UCSD-AML1 (cell line): ENCODE results near the gene PKN3.
"Not testable (repeated sequence)": the region's sequence is repeated elsewhere in the genome, so short reads cannot be mapped to it uniquely, and the experiment has no call there.

Experiments
- DNase-seq: peaks from one replicate; lab custom pipeline; 2025; ENCODE audit not compliant: unreplicated experiment; lab: John Stamatoyannopoulos, UW

The PKN3 gene

DNA sequence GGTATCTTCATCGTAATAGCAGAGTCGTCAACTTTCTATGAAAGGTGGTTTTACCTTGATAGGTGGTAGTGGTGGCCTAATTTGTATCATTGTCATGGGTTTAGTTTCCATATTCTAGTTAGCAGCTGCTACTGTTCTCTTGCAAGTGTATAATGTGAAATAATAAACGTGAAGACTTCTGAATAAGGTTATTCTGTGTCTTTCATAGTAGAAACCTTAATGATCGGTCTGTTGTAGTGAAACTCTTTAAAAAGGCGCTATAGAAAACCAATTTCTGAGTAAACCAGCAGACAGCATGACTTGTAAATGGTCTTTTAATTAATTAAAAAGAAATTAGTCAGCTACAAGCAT is 11.6 kb upstream of the PKN3 start:
- DNase-seq = no peak

DNA sequence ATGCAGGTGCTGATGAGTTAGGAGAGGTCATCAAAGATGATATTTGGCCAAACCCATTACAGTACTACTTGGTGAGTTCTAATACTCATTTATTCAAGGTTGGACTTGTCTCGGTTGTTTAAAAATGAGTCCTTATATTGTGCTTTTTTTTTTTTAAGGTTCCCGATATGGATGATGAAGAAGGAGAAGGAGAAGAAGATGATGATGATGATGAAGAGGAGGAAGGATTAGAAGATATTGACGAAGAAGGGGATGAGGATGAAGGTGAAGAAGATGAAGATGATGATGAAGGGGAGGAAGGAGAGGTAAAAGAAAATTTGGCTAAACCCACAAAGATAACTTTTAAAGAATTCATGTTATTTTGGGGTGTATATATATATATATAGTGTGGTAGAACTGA is 8.6 kb upstream of the PKN3 start:
- not testable (repeated sequence) for DNase-seq

DNA sequence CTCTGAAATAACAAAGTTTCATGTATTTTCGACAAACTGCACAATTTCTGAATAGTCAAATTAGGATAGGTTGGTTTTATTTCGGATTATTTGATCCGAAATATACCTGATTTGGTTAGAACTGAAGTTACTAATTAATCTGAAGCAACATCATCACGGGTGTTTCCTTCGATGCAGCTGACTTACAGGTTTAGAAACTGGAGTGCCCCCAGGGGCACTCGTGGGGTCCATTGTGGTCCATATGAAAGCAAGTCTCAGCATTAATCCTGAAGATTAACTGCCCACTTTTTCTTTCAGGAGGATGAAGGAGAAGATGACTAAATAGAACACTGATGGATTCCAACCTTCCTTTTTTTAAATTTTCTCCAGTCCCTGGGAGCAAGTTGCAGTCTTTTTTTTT is 8.0 kb upstream of the PKN3 start:
- DNase-seq = no peak

DNA sequence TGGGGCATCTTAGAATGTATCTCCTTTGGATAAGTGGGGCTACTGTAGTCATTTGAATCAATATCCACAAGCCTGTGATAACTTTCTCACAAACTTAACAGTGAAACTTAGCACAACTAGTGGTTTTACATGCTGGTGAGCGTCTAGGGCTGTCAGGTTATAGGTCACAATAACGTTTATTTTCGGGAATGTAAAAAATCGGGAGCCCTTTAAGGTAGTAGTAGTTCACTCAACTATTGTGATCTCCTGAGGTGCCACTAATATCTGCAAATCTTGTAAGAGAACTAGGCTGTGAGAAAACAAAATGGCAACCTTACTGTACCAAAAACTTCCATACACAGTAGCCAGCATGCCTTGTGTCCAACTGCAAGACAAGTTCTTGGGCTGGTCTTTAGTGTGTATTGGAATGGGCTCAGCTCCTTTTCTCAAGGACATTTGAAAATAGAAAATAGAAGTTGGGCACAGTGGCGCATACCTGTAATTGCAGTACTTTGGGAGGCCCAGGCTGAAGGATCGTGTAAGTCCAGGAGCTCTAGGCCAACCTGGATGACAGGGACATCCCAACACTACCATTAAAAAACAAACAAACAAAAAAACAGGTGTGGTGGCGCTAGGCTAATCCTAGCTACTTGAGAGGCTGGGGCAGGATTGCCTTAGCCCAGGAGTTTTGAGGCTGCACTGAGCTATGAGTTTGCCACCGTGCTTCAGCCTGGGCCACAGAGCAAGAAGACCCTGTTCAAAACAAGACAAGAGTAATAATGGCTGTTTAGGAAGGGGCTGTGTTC is 5.2 kb upstream of the PKN3 start:
- DNase-seq = no peak

DNA sequence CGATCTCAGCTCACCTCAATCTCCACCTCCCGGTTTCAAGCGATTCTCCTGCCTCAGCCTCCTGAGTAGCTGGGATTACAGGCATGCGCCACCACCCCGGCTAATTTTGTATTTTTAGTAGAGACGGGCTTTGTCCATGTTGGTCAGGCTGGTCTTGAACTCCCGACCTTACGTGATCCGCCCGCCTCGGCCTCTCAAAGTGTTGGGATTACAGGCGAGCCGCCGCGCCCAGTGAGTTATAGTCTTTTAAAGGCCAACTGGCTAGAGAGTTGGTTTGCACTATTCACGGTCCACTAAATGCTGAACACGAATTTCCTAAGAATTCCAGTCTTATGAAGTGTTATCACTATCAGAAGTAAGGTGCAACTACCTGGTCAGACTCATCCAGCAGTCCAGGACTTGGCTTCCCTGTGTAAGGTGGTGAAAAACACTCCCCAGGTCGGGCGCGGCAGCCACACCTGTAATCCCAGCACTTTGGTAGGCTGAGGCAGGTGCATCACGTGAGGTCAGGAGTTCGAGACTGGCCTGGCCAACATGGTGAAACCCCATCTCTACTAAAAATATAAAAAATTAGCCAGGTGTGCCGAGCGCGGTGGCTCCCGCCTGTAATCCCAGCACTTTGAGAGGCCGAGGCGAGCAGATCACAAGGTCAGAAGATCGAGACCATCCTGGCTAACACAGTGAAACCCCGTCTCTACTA is 3.1 kb upstream of the PKN3 start:
- not testable (repeated sequence) for DNase-seq

DNA sequence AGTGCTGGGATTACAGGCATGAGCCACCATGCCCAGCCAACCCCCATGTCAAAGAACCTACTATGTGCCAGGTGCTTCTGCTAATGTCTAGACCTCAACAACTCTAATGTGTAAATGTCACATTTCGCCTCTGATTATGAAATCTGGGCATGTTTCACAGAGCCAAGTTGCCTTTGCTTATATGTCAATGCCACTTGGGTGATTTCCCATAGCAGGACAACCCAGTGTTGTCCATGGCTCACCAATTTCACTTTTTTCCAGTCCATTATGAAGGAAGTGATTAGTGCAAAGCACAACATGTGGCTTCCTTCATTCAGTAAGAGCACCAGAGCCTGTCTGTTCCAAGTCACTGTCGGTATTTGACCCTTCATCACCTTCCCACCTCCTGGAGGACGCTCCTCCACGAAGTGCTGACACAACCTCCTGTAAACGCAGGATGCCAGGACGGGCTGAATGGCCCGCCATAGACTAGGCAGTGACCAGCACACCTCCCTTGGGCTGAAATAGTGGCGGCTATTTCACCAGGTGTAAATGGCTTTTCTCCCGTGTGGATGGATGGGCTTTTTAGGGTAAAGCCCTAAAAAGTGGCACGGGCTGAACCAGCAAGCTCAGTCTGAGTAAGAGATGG is 962 bp upstream of the PKN3 start:
- no peak for DNase-seq

DNA sequence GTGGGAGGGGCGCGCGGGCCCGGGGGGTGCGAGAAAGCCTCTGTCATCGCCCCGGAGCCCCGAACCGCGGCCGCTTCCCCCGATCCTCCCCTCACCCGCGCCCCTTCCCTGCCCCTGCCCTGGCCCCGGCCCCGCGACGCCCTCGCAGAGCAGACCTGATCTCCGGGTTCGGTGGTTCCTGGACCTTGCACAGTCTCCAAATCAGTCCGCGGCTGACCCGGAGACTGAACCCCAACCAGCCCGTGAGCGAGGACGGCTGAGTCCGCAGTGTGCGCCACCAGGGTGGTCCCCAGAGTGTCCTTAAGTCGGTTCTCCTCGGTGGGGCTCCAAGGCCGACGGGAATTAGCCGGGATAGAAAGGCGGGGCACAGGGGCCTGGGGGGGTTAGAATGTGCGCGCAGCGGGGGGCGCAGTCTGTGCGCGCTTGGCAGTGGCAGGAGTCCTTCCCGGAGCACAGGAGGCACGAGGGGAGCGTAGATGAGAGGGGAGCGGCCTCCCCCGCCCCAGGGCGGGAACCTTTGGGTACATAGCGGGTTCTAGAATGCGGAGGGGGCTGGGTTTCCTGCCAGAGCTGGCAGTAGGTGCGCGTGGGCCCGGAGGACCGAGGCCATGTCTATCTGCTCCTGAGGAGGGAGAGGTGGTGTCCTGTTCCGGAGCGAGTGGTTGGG is 779 bp downstream of the PKN3 start:
- DNase-seq = peak; percentile 64

DNA sequence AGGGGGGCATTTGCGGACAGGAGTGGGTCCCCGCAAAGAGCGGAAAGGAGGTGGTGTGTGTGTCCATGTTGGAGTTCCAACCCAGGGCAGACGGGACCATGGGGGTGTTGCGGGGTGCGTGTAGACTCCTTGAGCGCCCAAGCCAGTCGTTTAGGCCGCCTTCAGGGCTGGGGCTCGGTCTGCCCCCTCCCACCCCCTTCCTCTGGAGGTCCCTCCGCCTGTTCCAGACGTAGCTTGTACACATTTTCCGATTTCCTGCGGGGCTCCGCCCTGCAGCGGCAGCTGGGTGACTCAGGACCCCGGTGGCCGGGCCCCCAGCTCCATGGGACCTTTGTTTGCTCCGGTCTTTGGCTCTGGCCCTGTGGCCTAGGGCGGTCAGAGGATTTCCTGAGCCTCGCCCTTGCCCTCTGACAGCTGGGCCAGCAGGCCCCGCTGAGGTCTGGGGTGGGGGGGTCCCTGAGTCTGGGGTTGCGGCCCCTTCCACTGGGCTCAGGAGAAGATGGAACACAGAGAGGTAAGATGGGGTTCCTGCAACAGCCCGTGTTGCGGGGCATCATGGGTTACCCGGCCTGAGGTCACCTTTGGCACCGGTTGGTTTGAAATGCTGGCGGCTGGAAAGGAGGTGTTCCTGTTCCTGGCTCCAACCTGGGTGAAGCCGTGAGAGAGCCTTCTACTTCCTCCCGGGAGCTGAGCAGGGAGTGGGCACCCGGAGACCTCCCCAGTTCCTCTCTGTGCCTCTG is 1.5 kb downstream of the PKN3 start:
- DNase-seq = peak; percentile 64

DNA sequence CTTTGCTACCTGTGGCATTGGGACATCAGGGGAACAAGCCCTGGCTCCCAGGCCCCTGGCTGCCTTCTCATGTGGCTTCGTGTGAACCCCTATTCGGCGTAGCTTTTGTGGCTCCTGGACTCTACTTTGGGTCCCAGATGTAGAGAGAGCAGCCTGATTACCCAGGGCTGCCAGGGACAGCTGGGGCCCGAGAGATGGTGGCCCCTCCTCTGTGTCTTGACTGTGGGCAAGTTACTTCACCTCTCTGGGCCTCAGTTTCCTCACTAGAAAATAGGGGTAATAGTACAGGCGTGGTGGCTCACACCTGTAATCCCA is 2.0 kb downstream of the PKN3 start:
- no peak for DNase-seq

DNA sequence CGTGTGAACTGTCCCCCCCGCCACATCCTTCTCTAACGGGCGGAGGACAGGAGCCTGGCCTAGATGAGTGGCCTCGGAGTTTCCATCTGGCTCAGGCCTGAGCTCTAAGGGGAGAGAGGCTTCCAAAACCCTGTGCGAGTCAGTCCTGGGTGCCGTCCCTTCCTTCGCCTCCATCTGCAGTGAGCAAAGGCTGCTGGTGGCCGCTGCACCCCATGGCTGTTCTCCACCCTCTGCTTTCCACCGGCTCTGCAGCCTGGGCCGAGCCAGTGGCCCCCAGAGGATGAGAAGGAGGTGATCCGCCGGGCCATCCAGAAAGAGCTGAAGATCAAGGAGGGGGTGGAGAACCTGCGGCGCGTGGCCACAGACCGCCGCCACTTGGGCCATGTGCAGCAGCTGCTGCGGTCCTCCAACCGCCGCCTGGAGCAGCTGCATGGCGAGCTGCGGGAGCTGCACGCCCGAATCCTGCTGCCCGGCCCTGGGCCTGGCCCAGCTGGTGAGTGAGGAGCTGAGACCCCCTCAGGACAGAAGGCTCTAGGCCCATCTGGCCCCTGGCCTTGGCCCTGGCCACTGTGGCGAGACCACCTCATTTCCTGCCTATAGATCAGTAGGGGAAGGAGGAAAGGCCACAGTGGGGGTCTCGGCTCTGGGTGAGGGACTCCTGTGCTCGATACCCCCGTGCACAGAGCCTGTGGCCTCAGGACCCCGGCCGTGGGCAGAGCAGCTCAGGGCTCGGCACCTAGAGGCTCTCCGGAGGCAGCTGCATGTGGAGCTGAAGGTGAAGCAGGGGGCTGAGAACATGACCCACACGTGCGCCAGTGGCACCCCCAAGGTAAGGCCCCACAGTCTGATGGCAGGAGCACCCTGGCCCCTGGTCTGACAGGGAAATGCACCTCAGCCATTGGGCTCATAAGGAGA is 3.0 kb downstream of the PKN3 start:
- no peak for DNase-seq

DNA sequence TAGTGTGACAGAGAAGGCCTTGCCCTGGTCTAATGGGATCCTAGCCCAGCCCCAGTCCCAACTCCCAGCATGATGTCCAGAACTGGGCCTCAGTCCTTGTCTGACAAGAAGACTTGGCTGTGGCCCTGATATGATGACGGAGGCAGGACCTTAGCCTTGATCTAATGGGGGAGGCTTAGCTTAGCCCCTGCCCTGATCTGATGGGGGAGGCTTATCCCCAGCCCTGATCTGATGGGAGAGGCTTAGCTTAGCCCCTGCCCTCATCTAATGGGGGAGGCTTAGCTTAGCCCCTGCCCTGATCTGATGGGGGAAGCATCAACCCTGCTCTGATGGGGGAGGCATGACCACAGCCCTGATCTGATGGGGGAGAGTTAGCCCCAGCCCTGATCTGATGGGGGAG is 3.7 kb downstream of the PKN3 start:
- DNase-seq = no peak

DNA sequence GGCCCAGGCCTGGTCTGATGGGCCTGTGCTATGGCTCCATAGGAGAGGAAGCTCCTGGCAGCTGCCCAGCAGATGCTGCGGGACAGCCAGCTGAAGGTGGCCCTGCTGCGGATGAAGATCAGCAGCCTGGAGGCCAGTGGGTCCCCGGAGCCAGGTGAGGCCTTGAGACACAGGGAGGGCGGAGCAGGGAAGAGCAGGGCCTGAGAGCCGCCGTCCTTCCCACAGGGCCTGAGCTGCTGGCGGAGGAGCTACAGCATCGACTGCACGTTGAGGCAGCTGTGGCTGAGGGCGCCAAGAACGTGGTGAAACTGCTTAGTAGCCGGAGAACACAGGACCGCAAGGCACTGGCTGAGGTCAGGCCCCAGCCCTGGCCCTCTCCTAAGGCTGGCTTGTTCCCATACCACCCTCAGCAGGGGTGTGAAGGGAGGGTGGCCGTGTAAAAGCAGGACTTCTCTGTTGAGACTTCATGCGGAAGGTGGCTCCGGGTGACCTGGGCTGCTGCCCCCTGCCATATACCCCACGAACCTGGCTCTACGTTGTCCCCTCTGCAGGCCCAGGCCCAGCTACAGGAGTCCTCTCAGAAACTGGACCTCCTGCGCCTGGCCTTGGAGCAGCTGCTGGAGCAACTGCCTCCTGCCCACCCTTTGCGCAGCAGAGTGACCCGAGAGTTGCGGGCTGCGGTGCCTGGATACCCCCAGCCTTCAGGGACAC is 4.5 kb downstream of the PKN3 start:
- DNase-seq = no peak

DNA sequence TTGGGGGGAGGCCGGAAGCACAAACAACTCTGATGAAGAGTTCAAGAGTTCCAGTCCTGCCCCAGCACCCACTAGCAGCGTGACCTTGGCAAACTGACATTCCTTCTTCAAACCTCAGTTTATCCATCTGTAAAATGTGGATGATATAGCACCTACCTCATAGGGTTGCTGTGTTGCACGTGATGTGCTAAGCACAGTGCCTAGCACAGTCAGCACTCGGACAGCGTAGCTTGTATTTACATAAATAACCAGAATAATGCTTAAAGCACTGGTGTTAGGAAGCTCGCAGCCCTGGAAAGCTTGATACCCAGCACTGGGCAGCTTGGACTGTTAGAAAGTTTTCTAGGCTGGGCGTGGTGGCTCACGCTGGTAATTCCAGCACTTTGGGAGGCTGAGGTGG is 5.1 kb downstream of the PKN3 start:
- DNase-seq = no peak

DNA sequence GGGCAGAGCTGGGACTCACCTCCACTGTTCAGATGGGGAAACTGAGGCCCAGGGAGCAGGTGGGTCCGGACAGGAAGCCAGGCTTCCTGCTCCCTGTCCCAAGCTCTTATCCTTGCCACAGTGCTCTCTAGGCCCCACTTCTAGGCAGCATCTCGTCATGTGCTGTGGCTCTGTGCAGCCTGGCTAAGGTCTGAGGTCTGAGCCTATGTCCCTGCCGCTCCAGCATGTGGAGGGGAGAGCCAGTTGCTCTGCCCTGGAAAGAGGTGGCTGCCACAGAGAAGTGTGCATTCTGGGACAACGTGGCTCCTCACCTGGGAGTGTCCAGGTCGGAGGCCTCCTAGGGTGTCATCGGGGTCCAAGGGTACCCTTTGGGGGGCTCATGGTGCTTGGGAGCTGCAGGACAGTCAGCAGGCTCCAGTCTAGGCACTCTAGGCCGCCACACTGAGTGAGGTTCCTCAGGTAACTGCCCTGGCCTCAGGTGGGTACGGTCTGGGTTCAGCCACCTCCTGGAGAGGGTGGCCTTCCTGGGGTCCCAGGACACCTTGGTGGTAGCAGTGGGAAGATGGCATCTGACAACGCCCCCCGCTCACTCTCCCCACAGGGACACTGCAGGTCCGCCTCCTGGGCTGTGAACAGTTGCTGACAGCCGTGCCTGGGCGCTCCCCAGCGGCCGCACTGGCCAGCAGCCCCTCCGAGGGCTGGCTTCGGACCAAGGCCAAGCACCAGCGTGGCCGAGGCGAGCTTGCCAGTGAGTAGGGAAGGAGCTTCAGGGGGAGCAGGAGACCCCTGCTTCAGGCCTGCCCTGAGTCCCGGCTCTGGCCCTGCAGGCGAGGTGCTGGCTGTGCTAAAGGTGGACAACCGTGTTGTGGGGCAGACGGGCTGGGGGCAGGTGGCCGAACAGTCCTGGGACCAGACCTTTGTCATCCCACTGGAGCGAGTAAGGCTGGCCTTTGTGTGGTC is 10.4 kb downstream of the PKN3 start:
- DNase-seq = no peak

DNA sequence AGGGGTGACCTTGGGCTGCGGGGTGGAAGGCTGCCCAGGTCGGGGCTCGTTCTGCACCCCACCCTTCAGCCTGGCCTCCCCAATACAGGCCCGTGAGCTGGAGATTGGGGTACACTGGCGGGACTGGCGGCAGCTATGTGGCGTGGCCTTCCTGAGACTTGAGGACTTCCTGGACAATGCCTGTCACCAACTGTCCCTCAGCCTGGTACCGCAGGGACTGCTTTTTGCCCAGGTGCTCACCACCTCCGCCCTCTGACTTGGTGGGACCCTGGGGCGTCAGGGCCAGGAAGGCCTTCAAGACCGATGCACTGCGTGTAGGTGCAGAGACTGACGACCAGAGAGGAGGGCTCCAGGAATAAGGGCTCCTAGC is 11.1 kb downstream of the PKN3 start:
- no peak for DNase-seq

DNA sequence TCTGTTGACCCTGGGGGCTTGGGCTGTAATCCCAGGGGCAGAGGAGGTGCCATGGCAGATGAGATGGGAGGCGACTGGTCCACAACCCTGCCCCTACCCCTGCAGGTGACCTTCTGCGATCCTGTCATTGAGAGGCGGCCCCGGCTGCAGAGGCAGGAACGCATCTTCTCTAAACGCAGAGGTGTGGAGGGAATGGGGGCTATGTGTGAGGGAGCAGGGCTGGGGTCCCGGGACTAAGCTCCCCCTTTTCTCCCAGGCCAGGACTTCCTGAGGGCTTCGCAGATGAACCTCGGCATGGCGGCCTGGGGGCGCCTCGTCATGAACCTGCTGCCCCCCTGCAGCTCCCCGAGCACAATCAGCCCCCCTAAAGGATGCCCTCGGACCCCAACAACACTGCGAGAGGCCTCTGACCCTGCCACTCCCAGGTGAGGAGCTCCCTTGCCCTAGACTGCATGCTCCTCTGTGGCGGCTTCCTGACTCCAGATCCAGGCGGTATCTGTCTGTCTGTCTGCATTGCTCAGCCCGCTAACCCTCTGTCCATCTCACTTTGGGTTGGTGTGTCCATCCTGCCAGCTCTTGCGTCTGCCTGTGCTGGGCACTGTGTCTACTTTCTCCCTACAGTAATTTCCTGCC is 11.8 kb downstream of the PKN3 start:
- DNase-seq = no peak

DNA sequence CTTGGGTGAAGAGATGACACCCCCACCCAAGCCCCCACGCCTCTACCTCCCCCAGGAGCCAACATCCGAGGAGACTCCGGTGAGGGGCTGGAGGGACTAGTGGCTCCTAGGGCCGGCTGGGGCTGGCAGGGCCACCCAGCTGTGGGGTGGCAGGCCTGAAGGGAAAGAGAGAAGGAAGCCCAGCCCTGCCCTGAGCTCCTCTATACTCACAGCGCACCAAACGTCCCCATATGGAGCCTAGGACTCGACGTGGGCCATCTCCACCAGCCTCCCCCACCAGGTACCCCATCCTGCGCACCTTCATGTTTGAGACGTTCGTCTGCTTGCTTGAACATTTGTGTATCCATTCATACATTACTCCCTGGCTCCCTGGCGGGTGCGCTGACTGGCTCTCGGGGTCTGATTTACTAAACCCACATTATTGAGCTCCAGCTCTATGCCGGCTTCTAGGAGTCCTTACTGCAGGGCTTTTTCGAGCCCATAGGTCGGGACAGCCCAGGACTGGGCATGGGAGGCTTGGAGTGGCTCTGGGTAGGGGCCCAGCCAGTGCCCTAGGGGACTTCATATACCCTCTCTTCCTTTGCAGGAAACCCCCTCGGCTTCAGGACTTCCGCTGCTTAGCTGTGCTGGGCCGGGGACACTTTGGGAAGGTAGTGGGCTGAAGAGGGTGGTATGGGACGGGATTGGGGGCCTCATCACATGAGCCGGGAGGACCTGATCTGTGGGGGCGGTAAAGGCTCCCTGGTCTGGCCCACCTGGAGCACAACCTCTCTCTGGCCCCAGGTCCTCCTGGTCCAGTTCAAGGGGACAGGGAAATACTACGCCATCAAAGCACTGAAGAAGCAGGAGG is 12.5 kb downstream of the PKN3 start:
- DNase-seq = no peak
